ENCODE results near the gene LYRM1.

Gene LYRM1

GRCh38 chr16:20871941-20872815, 28.4 kb upstream of the LYRM1 start:
- DNase-seq = no peak

GRCh38 chr16:20873331-20873730, 27.2 kb upstream of the LYRM1 start:
- no peak for DNase-seq

GRCh38 chr16:20874088-20874581, 26.4 kb upstream of the LYRM1 start:
- no peak for DNase-seq

- no peak for DNase-seq
Observed at GRCh38 chr16:20875355-20875650, 25.3 kb upstream of the LYRM1 start.

- no peak for DNase-seq
Observed at GRCh38 chr16:20878682-20879147, 21.9 kb upstream of the LYRM1 start.

GRCh38 chr16:20879175-20880040, 21.2 kb upstream of the LYRM1 start:
- DNase-seq = no peak

GRCh38 chr16:20880867-20881502, 19.6 kb upstream of the LYRM1 start:
- no peak for DNase-seq

GRCh38 chr16:20881503-20881878, 19.1 kb upstream of the LYRM1 start:
- DNase-seq = no peak

- no peak for DNase-seq
Observed at GRCh38 chr16:20883554-20884239, 16.9 kb upstream of the LYRM1 start.

- no peak for DNase-seq
Observed at GRCh38 chr16:20884240-20884556, 16.4 kb upstream of the LYRM1 start.

GRCh38 chr16:20886320-20886719, 14.3 kb upstream of the LYRM1 start:
- DNase-seq = no peak

- no peak for DNase-seq
Observed at GRCh38 chr16:20887207-20887606, 13.4 kb upstream of the LYRM1 start.

- DNase-seq = no peak
Observed at GRCh38 chr16:20889625-20890275, 10.8 kb upstream of the LYRM1 start.

- DNase-seq = no peak
Observed at GRCh38 chr16:20894388-20894787, 6.2 kb upstream of the LYRM1 start.

GRCh38 chr16:20897253-20897897, 3.2 kb upstream of the LYRM1 start:
- no peak for DNase-seq

- DNase-seq = no peak
Observed at GRCh38 chr16:20897922-20898321, 2.6 kb upstream of the LYRM1 start.

GRCh38 chr16:20899071-20899470, 1.5 kb upstream of the LYRM1 start:
- no peak for DNase-seq

- DNase-seq = no peak
Observed at GRCh38 chr16:20899477-20900298, 883 bp upstream of the LYRM1 start.

GRCh38 chr16:20901068-20901435, 481 bp downstream of the LYRM1 start:
- no peak for DNase-seq

GRCh38 chr16:20901436-20902112, 1.0 kb downstream of the LYRM1 start:
- no peak for DNase-seq
